SW 1271 (cell line): ENCODE results near the gene ABCB4.

Experiments
- DNase-seq, 2 experiments: peaks; one replicate each; lab custom pipeline; 2025; lab: John Stamatoyannopoulos, UW

ABCB4 gene

GRCh38 chr7:87475359-87476178 is at the start of gene ABCB4:
ABCB4 (minus strand) TSS chr7:87475680; CDS start chr7:87475465, 215 bp downstream.
- no peak for DNase-seq

GRCh38 chr7:87518735-87519134 is 43.3 kb upstream of the ABCB4 start:
- DNase-seq = no peak

- no peak for DNase-seq
Observed at GRCh38 chr7:87517891-87518290, 42.4 kb upstream of the ABCB4 start.

GRCh38 chr7:87517136-87517815 is 41.8 kb upstream of the ABCB4 start:
- DNase-seq = no peak

- DNase-seq = no peak
Observed at GRCh38 chr7:87513735-87514335, 38.4 kb upstream of the ABCB4 start.

GRCh38 chr7:87512906-87513305 is 37.4 kb upstream of the ABCB4 start:
- DNase-seq = no peak

GRCh38 chr7:87511510-87511909 is 36.0 kb upstream of the ABCB4 start:
- no peak for DNase-seq

GRCh38 chr7:87510411-87510875 is 35.0 kb upstream of the ABCB4 start:
- no peak for DNase-seq

GRCh38 chr7:87507446-87507845 is 32.0 kb upstream of the ABCB4 start:
- no peak for DNase-seq

GRCh38 chr7:87506246-87507180 is 31.0 kb upstream of the ABCB4 start:
- DNase-seq = peak in 1 of 2 experiments; percentile 25

GRCh38 chr7:87505557-87506245 is 30.2 kb upstream of the ABCB4 start:
- DNase-seq = no peak

- DNase-seq = no peak
Observed at GRCh38 chr7:87505122-87505521, 29.6 kb upstream of the ABCB4 start.

- no peak for DNase-seq
Observed at GRCh38 chr7:87499494-87499893, 24.0 kb upstream of the ABCB4 start.

GRCh38 chr7:87498893-87499292 is 23.4 kb upstream of the ABCB4 start:
- DNase-seq = no peak

GRCh38 chr7:87497482-87497881 is 22.0 kb upstream of the ABCB4 start:
- DNase-seq = no peak

- DNase-seq = no peak
Observed at GRCh38 chr7:87495366-87495765, 19.9 kb upstream of the ABCB4 start.

GRCh38 chr7:87494454-87494853 is 19.0 kb upstream of the ABCB4 start:
- no peak for DNase-seq

GRCh38 chr7:87483131-87483530 is 7.7 kb upstream of the ABCB4 start:
- DNase-seq = no peak

- DNase-seq = no peak
Observed at GRCh38 chr7:87482115-87482514, 6.6 kb upstream of the ABCB4 start.

GRCh38 chr7:87480386-87480785 is 4.9 kb upstream of the ABCB4 start:
- DNase-seq = no peak

GRCh38 chr7:87479951-87480350 is 4.5 kb upstream of the ABCB4 start:
- DNase-seq = no peak
